NCI-H1694 treated with DMSO at 0.1 percent for 48 hours (cell line): ENCODE measurements around the gene MDGA2.

Experiments
- DNase-seq: peaks from one replicate; lab custom pipeline; 2025; lab: John Stamatoyannopoulos, UW

The MDGA2 gene

DNA sequence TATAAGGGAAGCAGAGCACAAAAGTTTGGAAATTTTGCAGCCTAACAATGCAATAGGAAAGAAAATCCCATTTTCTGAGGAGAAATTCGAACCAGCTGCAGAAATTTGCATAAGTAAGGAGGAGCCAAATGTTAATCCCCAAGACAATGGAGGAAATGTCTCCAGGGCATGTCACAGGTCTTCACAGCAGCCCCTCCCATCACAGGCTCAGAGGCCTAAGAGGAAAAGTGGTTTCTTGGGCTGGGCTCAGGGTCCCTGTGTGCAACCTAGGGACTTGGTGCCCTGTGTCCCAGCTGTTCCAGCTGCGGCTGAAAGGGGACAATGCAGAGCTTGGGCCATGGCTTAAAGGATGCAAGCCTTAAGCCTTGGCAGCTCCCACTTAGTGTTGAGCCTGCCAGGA, 190.0 kb downstream of the MDGA2 start:
- DNase-seq, result no peak

DNA sequence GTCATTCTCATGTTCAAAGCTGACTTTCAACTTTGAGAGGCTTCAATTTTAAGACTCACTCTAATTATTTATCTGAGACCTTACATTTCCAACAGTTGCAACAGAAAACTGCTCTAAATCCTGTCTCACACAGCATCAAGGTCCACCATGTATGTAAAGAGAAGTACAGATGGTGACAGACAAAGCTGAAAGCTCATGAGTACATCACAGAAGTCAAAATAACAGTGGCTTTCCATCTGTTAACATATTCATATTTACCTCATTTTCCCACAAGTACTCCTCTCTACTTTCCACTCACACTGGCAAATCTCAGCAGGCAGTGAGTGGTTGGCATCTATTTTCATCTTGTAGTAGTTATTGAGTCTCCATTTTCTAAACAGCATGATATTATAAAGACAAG, 192.0 kb downstream of the MDGA2 start:
- no peak for DNase-seq

DNA sequence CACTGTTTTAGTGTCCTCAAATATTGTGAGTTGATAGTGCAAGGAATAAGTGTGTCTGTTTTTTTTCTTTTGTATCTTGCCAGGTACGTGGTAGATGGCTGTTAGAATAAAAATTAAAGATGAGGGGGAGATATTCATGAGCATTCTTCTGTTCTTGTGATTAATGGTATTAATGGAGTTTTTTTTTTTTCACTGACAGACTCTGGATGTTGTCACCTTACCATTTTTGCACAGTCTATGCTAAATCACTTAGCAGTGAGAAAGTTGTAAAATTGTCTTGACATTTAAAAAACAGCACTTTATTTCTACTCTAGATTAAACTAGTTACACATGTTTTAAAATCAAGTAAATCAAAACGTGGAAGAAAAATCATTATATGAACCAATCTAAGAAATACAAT, 204.3 kb downstream of the MDGA2 start:
- DNase-seq, result no peak

DNA sequence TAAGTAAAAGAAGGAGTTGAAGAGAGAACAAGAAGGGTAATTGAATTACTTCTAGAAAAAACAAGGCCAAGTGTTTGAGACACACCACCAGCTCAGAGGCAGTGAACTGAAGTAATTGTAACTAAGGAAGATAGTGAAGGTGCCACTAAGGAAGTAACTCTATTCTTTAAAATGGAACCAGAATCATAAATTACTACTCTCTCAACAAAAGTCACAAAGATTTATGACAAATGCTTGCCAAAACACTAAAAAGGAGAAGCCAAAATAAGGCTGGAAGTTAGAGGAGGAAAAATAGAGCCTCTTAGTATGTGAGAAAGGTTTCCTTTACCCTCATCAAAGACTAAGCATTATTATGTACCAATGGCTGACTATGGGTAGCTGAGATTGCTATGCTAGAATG, 208.5 kb downstream of the MDGA2 start:
- no peak for DNase-seq

DNA sequence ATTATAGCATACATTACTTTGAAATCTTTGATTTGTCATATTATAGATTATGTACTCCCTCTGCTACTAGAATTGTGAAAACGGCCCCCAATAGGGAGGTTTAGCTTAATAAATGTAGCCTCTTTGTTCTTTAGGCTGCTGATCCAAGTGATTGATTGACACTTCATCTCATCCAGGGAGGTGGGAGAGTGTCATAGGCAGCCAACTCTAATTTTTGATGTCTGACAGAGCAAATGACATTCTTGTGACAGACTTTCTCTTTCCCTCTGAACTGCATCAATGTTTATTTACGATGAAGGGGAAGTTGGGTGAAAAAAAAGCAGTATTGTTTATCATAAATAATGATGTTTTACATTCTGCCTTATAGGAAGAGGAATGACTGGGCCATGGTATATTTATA, 221.4 kb downstream of the MDGA2 start:
- DNase-seq, result no peak

DNA sequence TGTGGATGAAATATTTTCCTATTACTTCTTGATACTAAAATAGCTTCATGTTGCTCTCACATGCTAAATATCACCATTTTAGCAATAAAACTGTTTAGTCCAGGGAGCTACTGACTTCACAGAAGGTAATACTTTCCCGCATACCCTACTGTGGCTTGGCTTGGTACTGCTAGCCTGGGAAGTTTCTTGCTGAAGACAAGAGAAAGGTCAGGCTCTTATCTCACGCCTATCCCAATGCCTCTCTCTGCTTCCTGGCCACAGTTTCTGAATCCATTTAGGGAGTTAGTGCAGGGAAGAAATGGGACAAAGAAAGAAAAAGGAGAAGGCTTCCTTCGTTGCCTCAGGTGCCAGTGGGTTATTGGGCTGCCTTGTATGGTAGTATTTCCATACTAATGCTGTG, 228.3 kb downstream of the MDGA2 start:
- no peak for DNase-seq

DNA sequence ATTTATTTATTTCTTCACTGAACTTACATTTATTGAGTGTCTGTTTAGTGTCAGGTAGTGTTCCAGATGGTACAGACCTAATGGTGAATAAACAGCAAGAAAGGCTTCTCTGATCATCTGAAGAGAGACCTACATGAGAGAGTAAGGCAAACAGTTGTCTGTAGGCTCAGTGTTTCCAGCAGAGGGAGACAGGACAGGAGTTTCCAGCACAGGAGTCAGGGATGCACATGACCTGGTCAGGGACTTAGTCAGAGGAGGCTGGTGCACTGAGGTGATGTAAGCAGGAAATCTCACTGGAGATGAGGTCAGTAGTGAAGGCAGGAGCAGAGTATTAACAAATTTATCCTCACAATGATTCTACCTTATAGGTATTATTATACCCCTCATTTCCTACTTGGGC, 233.2 kb downstream of the MDGA2 start:
- no peak for DNase-seq

DNA sequence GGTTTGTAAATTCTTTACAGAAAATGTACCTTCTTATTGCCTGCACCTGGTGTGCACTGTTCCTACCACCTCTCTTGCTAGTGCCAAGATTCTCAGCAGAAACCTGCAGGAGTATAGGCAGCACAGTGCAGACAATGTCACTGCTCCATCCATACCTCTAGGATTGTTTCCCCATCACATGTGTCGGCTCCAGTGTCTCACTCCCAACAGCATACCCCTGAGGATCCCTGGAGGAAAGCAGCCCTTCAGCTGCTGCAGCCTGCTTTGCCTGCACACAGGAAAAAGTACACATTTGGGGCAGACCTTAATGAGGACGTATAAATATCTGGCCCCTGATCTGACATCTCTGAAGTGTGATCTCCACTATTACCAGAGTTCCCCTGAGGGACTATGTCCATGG, 235.5 kb downstream of the MDGA2 start:
- DNase-seq, result no peak

DNA sequence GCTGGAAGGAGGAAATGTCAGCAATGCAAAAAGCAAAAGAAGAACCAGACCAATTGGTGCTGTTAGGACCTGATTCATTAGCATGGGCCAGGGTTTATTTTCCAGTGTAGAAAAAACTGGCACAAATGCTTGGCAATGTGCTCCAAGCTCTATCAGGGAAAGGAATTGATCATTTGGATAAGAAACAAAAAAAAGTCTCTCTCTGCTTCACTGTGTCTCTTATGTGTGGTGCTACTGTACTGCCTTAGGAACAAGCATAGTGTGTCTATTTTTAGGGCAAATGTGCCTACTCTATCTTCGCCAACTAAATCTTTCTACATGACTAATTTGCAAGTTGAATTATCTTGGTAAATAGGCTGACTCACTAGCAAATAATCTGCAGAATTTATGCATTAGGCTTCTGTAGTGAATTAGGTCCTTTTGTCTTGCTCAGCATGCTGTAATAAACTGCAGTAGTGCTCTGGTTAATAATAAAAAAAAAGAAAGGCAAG, 236.7 kb downstream of the MDGA2 start:
- DNase-seq, result no peak

DNA sequence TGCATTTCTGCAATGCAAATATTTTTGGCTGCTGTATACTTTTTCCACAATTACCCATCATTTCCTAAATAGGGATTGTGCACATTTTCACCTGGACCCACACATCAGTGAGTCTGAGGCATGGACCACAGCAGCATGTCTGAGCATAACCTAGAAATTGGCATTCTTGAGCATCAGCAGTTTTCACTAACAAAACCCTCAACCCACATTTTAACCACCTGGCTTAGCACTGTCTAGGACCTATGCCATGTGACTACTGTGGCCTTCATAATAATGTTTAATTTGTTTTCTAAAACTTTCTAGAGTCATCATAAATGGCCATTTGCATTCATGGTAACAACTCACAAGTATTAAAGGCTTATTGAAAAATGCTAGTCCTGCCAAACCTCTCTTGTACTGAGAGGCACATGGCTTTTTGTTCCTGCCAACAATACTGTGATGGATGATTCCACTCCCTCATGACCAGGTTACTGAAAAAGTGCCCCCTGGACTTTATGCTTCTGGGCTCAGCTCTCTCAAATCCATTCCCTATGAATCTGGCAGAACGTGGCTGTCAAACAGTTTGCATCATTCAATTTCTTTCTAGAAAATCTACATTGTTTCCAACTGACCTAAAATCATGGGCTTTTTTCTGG, 240.0 kb downstream of the MDGA2 start:
- DNase-seq, result no peak

DNA sequence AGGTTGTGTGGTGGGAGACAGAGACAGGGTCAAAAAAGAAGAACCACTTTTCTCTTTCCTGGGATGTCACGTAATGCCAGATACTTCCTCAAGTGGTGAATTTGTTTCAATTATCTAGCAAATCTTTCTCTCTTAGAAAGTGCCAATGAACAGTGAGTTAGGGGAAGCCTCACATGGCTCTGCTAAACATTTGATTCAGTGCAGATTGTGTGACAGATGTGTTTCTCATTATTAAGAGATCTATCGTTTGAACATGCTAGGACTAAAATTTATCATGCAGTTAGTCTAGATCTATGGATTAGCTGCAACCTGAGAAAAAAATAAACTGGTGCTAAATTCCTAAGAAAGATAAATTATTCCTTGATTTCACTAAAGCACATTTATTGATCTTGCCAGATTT, 247.8 kb downstream of the MDGA2 start:
- DNase-seq, result no peak

DNA sequence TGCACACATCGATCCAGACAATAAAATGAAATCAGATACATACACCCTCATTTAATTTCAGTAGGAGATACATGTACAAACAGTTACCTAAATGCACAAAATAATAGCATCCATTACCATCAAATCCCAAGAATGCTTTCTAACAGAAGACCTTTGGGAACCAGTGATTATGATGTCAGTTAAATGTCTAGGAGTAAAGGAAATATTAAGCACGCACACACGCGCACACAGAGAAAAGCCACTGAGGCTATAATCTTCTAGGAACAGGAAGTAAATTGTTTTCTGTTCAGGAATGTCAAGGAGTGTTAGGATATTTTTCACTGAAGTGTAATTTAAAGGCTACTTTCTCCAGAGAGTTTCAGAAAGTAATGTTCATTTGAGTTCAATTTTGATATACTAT, 250.1 kb downstream of the MDGA2 start:
- DNase-seq, result no peak

DNA sequence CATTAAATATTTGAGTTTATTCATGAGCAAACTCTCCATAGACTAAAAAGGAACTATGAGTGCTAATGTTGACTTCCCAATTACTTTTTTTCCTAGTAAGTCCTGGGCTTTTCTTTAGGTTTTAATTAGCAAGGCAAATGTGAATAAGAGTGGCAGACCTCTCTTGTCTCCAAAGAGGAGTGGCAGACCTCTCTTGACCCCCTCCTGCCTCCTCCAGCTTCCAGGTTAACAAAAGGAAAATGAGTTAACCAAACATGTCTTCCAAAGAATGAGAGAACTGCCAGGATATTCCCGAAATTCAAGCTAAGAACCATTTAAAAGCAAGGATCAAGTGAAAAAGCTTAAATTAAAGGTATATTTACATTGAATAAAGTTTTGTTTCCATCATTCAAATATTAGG, 253.2 kb downstream of the MDGA2 start:
- no peak for DNase-seq

DNA sequence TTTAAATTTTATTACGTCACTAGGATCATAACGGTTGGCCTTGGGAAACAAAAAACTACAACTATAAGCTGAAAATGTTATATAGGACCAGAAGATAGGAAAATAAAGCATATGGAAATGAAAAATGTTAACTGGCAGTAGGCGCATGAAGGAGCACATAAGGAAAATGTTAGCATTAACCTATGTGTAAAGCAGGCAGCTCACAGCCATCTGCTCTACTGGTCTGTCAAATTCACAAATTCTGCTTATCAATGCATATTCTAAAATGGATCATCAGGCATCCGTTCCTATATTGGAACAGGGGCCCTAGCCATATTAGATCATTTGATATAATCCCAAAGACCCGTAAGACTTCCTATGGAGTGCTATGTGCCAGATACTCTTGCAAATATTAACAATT, 263.9 kb downstream of the MDGA2 start:
- no peak for DNase-seq

DNA sequence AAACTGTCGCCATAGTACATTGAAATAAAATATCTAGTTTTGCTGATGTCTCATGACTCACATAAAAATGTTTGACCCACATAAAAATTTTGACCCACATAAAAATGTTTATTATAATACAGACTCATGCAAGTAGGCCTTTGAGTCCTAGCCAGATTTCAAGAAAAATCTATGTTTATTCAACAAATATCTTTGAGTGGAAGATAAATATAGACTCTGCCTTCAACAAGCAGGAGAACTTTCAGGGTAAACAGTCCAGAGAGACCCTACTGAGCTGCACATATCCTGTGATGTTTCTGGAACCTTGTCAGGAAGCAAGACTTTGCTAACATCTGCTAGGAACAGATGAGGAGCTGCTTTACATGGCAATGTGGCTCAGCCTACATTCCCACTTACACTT, 283.1 kb downstream of the MDGA2 start:
- DNase-seq, result no peak

DNA sequence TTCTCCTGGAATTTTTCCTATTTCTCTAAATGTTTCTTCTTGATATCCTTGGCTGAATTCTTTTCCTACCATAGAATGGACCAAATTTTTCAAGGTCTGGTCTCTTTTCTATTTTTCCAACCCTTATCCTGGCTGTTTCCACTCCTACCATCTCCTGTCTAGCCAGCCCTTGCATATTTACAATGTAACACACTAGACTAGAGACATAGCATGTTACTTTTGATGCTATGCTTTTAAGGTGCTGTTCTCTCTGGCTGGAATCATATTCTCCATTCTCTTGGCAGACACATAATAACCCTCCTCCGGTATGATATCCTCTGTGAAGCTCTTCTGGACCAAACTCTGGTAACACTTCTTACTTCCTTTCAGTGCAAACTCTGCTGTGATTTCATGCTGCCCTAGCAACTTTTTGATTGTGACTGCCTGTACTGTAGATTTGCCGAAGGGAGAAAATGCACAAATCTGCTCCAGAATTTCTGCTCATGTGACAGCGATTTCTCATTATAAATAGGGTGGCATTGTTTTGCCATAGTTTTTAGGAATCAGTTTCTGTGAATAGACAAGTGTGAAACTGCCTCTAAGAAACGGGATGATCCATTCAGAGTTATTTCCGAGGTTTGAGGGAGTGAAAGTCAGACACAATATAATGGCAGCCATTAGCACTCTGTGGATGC, 284.4 kb downstream of the MDGA2 start:
- no peak for DNase-seq

DNA sequence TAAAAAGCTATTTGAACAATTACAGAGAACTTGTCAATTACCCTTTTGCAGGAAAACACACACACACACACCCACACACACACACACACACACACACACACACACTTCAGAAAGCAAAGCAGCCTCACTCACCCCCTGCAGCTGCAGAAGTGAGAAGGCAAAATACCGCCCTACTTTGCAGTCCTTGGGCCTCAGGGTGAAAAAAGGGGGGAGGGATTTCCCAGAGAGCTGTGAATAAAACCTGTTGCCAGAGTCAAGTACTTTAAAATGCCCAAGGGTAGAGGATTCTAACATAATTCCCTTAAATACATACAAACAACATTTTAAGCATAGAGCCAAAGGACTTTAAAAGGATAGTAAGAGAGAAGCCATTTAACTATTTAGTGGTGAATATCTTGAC, 285.9 kb downstream of the MDGA2 start:
- DNase-seq, result no peak

DNA sequence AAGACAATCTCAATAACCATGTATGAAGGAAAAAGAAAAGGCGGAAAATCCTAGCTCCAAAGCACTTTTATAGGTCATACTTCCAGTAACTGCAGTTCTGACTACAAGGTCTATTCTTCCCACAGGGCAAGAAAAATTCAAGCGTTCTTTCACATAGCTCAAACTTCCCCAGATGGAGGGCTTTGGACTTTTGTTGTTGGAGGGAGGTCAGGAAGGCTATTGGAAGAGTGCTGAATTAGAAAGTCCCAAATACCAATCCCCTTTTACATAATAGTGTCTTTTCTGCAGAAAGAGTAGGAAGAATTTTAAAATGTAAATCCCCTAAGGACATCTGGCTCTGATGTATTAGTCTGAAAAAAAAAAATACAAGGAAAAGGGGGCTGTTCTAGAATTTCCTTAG, 309.4 kb downstream of the MDGA2 start:
- DNase-seq, result no peak

DNA sequence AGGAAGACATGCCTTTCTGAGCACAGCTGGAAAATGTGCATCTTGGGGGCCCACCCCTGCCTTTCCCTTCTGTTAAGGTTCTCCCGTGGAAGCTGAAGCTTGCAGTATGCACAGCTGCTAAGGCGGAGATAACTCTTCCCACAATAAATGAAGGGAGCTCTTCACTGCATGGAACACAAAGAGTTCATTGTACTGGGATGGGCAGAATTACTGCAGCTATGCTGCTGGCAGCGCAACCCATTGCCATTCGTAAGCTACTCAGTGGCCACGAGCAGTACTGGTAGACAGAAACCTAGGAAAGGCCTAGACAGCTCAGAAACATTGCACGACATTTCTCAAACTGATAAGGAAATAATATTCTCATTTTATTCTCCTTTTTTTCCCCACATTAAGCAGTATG, 310.2 kb downstream of the MDGA2 start:
- no peak for DNase-seq

DNA sequence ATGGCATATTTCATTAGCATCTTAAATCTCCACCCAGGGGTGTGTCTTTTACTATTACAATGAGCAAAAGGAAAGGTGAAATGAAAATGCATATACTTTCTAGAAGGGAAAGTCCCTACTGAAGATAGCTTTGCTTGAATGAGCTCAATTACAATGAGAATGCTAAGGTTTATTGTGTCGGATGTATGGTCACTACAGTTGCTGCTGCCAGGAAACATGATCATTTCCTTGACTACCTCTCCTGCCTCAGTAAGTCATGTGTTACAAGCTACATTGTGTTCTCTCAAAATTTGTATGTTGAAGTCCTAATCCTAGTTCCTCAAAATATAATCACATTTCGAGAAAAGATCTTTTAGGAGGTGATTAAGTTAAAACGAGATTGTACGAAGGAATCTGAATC, 322.2 kb downstream of the MDGA2 start:
- DNase-seq, result no peak

DNA sequence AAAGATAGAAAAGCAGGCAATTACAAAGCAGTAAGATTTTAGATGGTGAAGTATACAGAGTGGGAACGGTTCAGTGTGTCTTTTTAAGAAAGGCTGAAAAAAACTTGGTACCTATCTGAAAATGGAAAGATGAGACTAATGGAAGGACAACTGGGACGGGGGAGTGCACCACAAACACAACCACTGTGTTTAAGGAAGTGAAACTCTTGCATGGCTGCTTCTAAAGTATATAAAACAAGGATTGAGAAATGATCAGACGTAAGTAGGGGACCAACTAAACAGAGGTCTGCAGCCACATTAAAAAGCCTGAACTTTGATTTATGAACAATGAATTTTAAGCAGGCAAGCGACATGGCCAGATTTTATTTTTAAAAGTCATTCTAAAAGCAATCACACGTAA, 328.6 kb downstream of the MDGA2 start:
- DNase-seq, result no peak

DNA sequence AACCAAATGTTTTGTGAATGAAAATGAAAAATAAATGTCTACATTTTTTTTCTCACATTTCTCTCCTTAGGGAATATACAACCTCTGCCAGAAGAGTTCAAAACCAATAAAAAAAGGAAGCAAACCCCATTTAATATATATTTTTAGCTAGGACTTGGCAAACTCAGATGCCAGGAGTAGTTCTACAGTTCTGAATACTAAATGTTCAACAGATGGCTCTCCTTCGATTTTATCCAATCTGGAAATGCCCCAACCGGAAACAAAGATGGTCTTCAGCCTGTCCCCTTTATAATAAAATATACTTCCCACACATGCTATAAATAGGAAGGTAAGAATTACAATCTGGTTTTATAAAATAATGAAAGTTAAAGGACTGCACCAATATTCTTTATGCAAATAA, 330.4 kb downstream of the MDGA2 start:
- DNase-seq, result no peak

DNA sequence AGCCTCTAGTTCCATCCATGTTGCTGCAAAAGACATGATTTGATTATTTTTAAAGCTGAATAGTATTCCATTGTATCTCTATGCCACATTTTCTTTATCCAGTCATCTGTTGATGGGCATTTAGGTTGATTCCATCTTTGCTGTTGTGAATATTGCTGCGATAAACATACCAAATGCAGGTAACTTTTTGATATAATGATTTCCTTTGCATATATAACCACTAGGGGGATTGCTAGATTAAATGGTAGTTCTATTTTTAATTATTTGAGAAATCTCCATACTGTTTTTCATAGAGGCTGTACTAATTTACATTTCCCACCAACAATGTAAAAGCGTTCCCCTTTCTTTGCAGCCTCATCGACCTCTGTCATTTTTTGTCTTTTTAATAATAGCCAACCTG, 342.5 kb downstream of the MDGA2 start:
- DNase-seq, result no peak

DNA sequence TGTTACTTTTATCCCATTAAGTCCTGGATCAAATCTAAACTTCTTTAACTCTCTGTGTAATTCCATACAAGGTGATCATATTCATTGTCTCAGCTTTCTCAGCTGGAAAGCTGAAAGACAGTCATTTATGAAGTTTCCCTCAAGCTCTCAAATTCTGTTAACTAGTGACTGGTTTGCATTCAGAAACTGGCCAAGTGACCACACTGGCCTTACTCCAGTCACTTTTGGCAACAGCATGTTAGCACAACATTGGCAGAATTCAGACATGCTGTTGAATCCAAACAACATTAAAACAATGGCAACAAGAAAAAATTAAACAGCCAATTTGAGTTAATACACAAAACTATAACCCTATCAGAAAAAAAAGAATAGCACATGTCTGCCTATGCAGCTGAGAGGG, 343.3 kb downstream of the MDGA2 start:
- no peak for DNase-seq
